ENCODE data around the gene CFHR1.
A peak's percentile ranks its signal among the peaks of the same experiment; 100 is the strongest.

CFHR1 gene

DNA sequence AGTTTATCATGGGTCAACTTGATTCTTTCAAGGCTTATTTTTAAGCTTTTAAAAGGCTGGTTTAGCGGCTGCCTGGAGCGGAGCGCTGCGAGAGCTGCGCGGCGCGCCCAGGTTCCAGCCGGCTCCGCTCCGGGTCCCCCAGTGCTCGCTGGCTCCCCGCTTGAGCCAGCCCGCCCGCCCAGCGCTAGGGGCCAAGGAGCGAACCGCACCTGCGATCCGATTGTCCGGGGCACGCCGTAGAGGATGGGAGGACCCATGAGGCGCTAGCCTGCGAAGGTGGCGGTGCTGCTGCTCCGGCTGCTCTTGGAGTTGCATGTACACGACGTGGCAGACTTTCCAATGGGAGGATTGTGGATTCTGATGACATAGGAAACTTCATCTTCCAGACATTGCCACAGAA, 58.4 kb downstream of the CFHR1 start:
- peak; percentile 78 for DNase-seq (ENCODE audit: low spot score)
